RWPE2 (cell line): ENCODE data around the gene LCTL.

Source experiments
- ATAC-seq: fragments of 200-7000 bp; cut with Tn5 transposase; 3 replicates; pipeline ENCODE4 v1.9.1; 2021; ENCODE audit warnings: low read depth
- DNase-seq: peaks from one replicate; pipeline ENCODE4 v3.0.0-alpha.2; 2020; ENCODE audit warnings: low spot score
- H3K27ac ChIP-seq: fragments of 450-650 bp; 2 replicates; pipeline ENCODE4 v1.5.1; 2017; ENCODE audit warnings: mild to moderate bottlenecking; ENCODE audit not compliant: poor library complexity, severe bottlenecking
- H3K27me3 ChIP-seq: fragments of 250-450 bp; sonication (Bioruptor Pico); 2 replicates; pipeline ENCODE4 v1.5.1; 2021; ENCODE audit warnings: mild to moderate bottlenecking, moderate library complexity; ENCODE audit not compliant: insufficient read depth, poor library complexity, severe bottlenecking
- H3K36me3 ChIP-seq: fragments of 250-450 bp; sonication (Bioruptor Pico); 2 replicates; pipeline ENCODE4 v1.5.1; 2020; ENCODE audit warnings: low read depth, mild to moderate bottlenecking, moderate library complexity
- H3K4me1 ChIP-seq: fragments of 250-450 bp; sonication (Bioruptor Pico); 2 replicates; pipeline ENCODE4 v1.5.1; 2021; ENCODE audit warnings: mild to moderate bottlenecking, moderate library complexity; ENCODE audit not compliant: insufficient read depth, poor library complexity, severe bottlenecking
- H3K4me3 ChIP-seq: fragments of 250-450 bp; sonication (Bioruptor Pico); 2 replicates; pipeline ENCODE4 v1.5.1; 2021; ENCODE audit warnings: mild to moderate bottlenecking, moderate library complexity; ENCODE audit not compliant: severe bottlenecking
- H3K9me3 ChIP-seq: fragments of 250-450 bp; sonication (Bioruptor Pico); 2 replicates; pipeline ENCODE4 v1.5.1; 2021; ENCODE audit warnings: mild to moderate bottlenecking, moderate library complexity; ENCODE audit not compliant: severe bottlenecking
- TF ChIP-seq, protein P1 (sequence below): fragments of 450-650 bp; IDR thresholded peaks from one replicate; pipeline ENCODE4 v1.5.1; 2017; ENCODE audit warnings: mild to moderate bottlenecking, moderate library complexity; ENCODE audit not compliant: poor library complexity, severe bottlenecking

Gene LCTL

DNA sequence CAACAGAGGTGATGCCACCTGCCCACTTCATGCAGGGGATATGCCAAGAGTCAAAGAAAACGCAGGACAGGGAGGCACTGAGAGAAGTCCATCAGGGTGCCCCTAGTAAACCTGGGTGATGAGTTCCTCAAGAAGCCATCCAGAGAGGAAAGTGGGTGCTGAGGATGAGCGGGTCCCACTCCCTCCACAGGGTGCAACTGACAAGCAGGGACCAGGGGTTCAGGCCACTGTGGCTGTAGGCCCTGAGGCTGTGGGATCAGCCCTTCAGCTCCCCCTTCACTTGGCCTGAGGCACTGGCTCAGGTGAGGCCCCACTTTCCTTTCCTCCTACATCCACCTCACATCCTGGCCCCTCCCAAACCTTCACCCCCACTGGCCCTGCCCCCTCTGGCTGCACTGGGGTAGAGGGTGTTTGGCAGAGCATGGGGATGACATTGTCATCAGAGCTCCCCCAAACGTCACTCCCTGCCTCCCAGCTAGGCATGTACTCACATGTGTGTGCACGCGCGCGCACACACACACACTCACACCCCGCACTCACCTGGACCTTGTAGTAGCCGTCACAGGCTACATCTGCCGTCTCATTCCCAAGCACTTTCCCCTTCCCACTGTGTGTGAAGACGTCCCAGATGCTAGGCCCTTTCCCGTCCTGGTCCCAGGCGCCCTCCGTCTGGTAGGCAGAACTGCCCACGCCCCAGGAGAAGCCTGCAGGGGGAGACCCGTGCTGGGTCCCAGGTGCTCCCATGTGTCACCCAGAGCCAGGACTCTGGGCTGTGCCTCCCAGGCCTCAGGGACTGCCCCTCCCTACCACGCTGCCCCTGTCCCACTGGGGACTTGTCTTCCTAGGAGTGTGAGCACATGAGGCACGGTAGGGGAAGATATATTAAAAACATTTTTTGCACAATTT, 1.4 kb downstream of the LCTL start:
- no peaks in the 10 kb centered on the region for H3K27me3 ChIP-seq
- DNase-seq (no peak), ATAC-seq (no peak)
- H3K4me1 ChIP-seq: no peaks in the 10 kb centered on the region
- no peak overlapping the region for H3K27ac ChIP-seq
- no peak overlapping the region for H3K4me3 ChIP-seq
- no peaks in the 10 kb centered on the region for H3K9me3 ChIP-seq
- TF ChIP-seq, protein P1, sequence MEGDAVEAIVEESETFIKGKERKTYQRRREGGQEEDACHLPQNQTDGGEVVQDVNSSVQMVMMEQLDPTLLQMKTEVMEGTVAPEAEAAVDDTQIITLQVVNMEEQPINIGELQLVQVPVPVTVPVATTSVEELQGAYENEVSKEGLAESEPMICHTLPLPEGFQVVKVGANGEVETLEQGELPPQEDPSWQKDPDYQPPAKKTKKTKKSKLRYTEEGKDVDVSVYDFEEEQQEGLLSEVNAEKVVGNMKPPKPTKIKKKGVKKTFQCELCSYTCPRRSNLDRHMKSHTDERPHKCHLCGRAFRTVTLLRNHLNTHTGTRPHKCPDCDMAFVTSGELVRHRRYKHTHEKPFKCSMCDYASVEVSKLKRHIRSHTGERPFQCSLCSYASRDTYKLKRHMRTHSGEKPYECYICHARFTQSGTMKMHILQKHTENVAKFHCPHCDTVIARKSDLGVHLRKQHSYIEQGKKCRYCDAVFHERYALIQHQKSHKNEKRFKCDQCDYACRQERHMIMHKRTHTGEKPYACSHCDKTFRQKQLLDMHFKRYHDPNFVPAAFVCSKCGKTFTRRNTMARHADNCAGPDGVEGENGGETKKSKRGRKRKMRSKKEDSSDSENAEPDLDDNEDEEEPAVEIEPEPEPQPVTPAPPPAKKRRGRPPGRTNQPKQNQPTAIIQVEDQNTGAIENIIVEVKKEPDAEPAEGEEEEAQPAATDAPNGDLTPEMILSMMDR: no peak
- H3K36me3 ChIP-seq: no peaks in the 10 kb centered on the region

DNA sequence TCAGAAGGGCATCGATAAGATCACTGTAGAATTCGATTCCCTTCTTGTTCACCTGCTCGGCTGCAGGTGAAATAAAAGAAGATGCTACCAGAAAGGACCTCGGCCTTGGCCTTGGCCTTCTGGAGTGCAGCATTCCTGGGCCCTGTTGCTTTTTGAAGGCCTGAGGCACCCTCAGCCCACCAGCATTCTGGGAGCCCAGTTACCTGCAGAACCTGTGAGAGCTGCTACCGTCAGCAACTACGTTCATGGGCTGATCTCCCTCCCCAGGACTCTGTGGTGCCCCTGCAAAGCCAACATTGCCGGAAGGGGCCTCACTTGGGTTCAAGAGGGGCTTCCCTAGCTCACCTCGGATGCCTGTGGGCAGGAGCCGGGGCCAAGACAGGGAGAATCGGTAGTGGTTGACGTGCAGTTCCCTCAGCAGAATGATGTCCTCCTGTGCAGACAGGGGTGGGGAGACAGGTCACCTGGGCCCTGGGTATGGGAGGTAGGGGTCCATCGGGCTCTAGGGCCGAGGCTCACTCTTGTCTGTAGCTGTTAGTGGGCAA, 2.2 kb downstream of the LCTL start:
- Histone ChIP-seq H3K27me3 (no peaks in the 10 kb centered on the region), H3K27ac (no peak overlapping the region), H3K36me3 (no peaks in the 10 kb centered on the region), H3K4me3 (no peak overlapping the region), H3K4me1 (no peaks in the 10 kb centered on the region), H3K9me3 (no peaks in the 10 kb centered on the region)
- TF ChIP-seq, protein P1: no peak
- ATAC-seq: no peak
- no peak for DNase-seq

DNA sequence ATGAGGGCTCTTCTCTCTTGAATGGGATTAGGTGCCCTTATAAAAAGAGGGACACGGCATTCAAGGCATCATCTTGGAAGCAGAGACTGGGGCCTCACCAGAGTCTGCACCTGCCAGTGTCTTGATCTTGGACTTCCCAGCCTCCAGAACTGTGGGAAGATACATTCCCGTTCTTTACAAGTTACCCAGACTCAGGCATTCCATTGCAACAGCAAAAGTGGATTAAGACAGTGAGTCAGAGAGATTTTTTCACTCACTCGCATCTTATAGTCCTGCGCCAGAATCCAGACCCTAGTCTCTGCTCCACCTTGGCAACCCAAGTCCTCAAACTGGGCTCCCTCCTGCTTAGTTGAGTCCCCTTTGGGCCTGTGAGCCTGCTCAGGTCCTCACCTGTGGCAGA, 2.7 kb downstream of the LCTL start:
- H3K27me3 ChIP-seq: no peaks in the 10 kb centered on the region
- no peaks in the 10 kb centered on the region for H3K4me1 ChIP-seq
- H3K4me3 ChIP-seq: no peak overlapping the region
- TF ChIP-seq, protein P1: no peak
- no peak for ATAC-seq
- H3K9me3 ChIP-seq: no peaks in the 10 kb centered on the region
- DNase-seq: no peak
- no peaks in the 10 kb centered on the region for H3K36me3 ChIP-seq
- H3K27ac ChIP-seq: no peak overlapping the region

DNA sequence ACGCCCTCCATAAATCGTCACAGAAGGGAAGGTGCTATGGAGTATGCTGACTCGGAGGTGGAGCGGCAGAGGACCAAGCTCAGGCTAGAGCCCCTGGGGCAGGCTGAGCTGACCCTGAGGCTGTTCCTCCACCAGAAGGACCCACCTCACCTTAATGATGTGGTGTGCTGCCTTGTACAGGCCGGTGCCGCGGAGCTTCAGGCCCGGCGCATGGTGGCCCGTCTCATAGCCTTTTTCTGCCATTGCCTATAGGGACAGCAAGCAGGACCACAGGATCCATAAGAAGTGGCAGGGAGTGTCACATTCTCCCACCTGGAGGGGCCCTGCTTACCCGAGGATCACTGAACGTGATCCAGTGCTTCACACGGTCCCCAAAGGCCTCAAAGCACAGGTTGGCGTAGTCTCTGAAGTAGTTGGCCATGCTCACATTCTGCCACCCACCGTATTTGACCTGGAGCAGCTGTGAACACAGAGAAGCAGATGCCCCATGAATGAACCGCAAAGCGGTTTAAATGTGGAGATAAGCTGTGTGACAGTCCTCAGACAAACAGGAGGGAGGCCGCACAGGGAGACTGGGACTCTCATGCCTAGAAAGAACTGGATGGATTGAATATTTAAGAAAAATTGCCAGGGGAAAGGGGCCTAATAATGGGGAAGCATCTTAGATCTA, 4.8 kb downstream of the LCTL start:
- no peak for ATAC-seq

More for the DNA sequence above, 4.8 kb downstream of the LCTL start:
- no peak for DNase-seq
- H3K9me3 ChIP-seq: no peaks in the 10 kb centered on the region
- H3K36me3 ChIP-seq: no peaks in the 10 kb centered on the region
- no peak overlapping the region for H3K4me3 ChIP-seq
- no peaks in the 10 kb centered on the region for H3K27me3 ChIP-seq
- H3K27ac ChIP-seq: no peak overlapping the region
- H3K4me1 ChIP-seq: no peaks in the 10 kb centered on the region
- TF ChIP-seq, protein P1: no peak
